ENCODE data around the gene CARS1.

GRCh38 chr11:3022300-3022967 lies 34.8 kb downstream of the CARS1 start:
- TF ChIP-seq CTCF (IDR thresholded peaks at IDR 0.05; ENCODE audit: insufficient read depth, low read length) (no peak), POLR2AphosphoS5 (IDR thresholded peaks at IDR 0.05; ENCODE audit: low read depth) (no peak), SPI1 (IDR thresholded peaks at IDR 0.05; ENCODE audit: borderline replicate concordance, low read depth) (no peak)
- TF ChIP-seq, protein P1, sequence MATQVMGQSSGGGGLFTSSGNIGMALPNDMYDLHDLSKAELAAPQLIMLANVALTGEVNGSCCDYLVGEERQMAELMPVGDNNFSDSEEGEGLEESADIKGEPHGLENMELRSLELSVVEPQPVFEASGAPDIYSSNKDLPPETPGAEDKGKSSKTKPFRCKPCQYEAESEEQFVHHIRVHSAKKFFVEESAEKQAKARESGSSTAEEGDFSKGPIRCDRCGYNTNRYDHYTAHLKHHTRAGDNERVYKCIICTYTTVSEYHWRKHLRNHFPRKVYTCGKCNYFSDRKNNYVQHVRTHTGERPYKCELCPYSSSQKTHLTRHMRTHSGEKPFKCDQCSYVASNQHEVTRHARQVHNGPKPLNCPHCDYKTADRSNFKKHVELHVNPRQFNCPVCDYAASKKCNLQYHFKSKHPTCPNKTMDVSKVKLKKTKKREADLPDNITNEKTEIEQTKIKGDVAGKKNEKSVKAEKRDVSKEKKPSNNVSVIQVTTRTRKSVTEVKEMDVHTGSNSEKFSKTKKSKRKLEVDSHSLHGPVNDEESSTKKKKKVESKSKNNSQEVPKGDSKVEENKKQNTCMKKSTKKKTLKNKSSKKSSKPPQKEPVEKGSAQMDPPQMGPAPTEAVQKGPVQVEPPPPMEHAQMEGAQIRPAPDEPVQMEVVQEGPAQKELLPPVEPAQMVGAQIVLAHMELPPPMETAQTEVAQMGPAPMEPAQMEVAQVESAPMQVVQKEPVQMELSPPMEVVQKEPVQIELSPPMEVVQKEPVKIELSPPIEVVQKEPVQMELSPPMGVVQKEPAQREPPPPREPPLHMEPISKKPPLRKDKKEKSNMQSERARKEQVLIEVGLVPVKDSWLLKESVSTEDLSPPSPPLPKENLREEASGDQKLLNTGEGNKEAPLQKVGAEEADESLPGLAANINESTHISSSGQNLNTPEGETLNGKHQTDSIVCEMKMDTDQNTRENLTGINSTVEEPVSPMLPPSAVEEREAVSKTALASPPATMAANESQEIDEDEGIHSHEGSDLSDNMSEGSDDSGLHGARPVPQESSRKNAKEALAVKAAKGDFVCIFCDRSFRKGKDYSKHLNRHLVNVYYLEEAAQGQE (IDR thresholded peaks at IDR 0.05; ENCODE audit: insufficient replicate concordance, low read depth) = no peak

All from HL-60 (cell line).